Esophagus mucosa (tissue), 1 donor: ENCODE measurements around the gene CAPN12. TPM values are rescaled to one million over a fixed set of nuclear protein-coding genes. Genes with fewer than 3 reads are reported as not detected.
"Not testable (repeated sequence)": the region's sequence is repeated elsewhere in the genome, so short reads cannot be mapped to it uniquely, and the experiment has no call there.

Experiments
- ATAC-seq: fragments of 200-7000 bp; cut with Tn5 transposase; one replicate; pipeline ENCODE4 v1.9.1; 2020
- total RNA-seq: library from RNA; stranded (reverse); gene quantifications from one replicate; pipeline ENCODE4 v1.2.4, GENCODE V29; 2023
- donor health status: DM: yes; HTN: yes; CAD: no.

The CAPN12 gene
- 2.2 TPM for total RNA-seq

GRCh38 chr19:38744298-38744681 is at the start of gene CAPN12:
Gene CAPN12, minus strand, starts transcription at chr19:38744474. Its CDS starts 309 bp downstream, at chr19:38744165.
- ATAC-seq: no peak

- no peak for ATAC-seq
These were observed 49.4 kb upstream of the CAPN12 start for GRCh38 chr19:38793671-38794070.

GRCh38 chr19:38793177-38793576 is 48.9 kb upstream of the CAPN12 start:
- peak; percentile 1 for ATAC-seq

GRCh38 chr19:38792250-38793111 is 48.2 kb upstream of the CAPN12 start:
- peak; percentile 45 for ATAC-seq

GRCh38 chr19:38791451-38792064 is 47.3 kb upstream of the CAPN12 start:
- peak; percentile 68 for ATAC-seq

- peak; percentile 61 for ATAC-seq
These were observed 46.5 kb upstream of the CAPN12 start for GRCh38 chr19:38790507-38791403.

GRCh38 chr19:38788478-38789243 is 44.4 kb upstream of the CAPN12 start, which contains the start of gene LGALS7B:
Gene LGALS7B, plus strand, starts transcription at chr19:38789200. Its CDS starts 27 bp downstream, at chr19:38789227.
- ATAC-seq: peak; percentile 44

- peak; percentile 10 for ATAC-seq
These were observed 42.4 kb upstream of the CAPN12 start for GRCh38 chr19:38786572-38787265.

- not testable (repeated sequence) for ATAC-seq
These were observed 41.8 kb upstream of the CAPN12 start for GRCh38 chr19:38786061-38786460.

- no peak for ATAC-seq
These were observed 41.0 kb upstream of the CAPN12 start for GRCh38 chr19:38785187-38785699.

GRCh38 chr19:38784224-38784623 is 40.0 kb upstream of the CAPN12 start:
- ATAC-seq: no peak

GRCh38 chr19:38782212-38782611 is 37.9 kb upstream of the CAPN12 start:
- not testable (repeated sequence) for ATAC-seq

GRCh38 chr19:38781058-38781457 is 36.8 kb upstream of the CAPN12 start:
- ATAC-seq: no peak

- ATAC-seq: no peak
These were observed 36.2 kb upstream of the CAPN12 start for GRCh38 chr19:38780443-38780842.

- no peak for ATAC-seq
These were observed 34.5 kb upstream of the CAPN12 start for GRCh38 chr19:38778733-38779132.

- no peak for ATAC-seq
These were observed 30.1 kb upstream of the CAPN12 start for GRCh38 chr19:38774181-38774950.

- ATAC-seq: peak; percentile 6
These were observed 29.3 kb upstream of the CAPN12 start, which contains the start of gene LGALS7 for GRCh38 chr19:38773469-38774177. Gene LGALS7, minus strand, starts transcription at chr19:38773517. Its CDS starts 25 bp downstream, at chr19:38773492.

- ATAC-seq: peak; percentile 58
These were observed 27.3 kb upstream of the CAPN12 start for GRCh38 chr19:38771569-38771968.

- ATAC-seq: peak; percentile 68
These were observed 26.6 kb upstream of the CAPN12 start for GRCh38 chr19:38770949-38771275.
